IPS-20b (cell line): Measurements from ENCODE around the gene DRAXIN.

ENCODE experiments used
- H3K27ac ChIP-seq: one replicate; pipeline ENCODE4 v1.5.1; 2013; ENCODE audit warnings: low read length
- H3K27me3 ChIP-seq: 2 replicates; pipeline ENCODE4 v1.6.1; 2013; ENCODE audit warnings: mild to moderate bottlenecking, low read length, inconsistent platforms; ENCODE audit not compliant: insufficient read depth
- H3K36me3 ChIP-seq: 2 replicates; pipeline ENCODE4 v1.6.1; 2013; ENCODE audit warnings: low read depth, mild to moderate bottlenecking, inconsistent platforms, low read length, moderate library complexity; ENCODE audit not compliant: insufficient read depth
- H3K4me1 ChIP-seq: 2 replicates; pipeline ENCODE4 v1.6.1; 2013; ENCODE audit warnings: mild to moderate bottlenecking, control low read depth, inconsistent platforms, low read length, moderate library complexity; ENCODE audit not compliant: insufficient read depth
- H3K4me3 ChIP-seq: 2 replicates; pipeline ENCODE4 v1.5.1; 2013; ENCODE audit warnings: mild to moderate bottlenecking, low read length, inconsistent platforms
- H3K9ac ChIP-seq: 2 replicates; pipeline ENCODE4 v1.6.1; 2013; ENCODE audit warnings: low read depth, mild to moderate bottlenecking, inconsistent platforms, low read length, moderate library complexity
- H3K9me3 ChIP-seq: 2 replicates; pipeline ENCODE4 v1.6.1; 2013; ENCODE audit warnings: mild to moderate bottlenecking, low read depth, low read length, inconsistent platforms; ENCODE audit not compliant: insufficient read depth

Gene DRAXIN

GRCh38 chr1:11720525-11720924 lies 29.0 kb downstream of the DRAXIN start:
- H3K9ac ChIP-seq = no peak overlapping the region
- peaks cover 16% of the 10 kb centered on the region for H3K36me3 ChIP-seq
- H3K4me3 ChIP-seq = no peak overlapping the region
- no peak overlapping the region for H3K27ac ChIP-seq
- no peaks in the 10 kb centered on the region for H3K27me3 ChIP-seq
- peaks cover 4% of the 10 kb centered on the region for H3K4me1 ChIP-seq
- H3K9me3 ChIP-seq = no peaks in the 10 kb centered on the region

- no peak overlapping the region for H3K27ac ChIP-seq
- H3K4me1 ChIP-seq = peaks cover 8% of the 10 kb centered on the region
- H3K9ac ChIP-seq = no peak overlapping the region
- no peaks in the 10 kb centered on the region for H3K27me3 ChIP-seq
- H3K36me3 ChIP-seq = peaks cover 12% of the 10 kb centered on the region
- H3K4me3 ChIP-seq = no peak overlapping the region
- no peaks in the 10 kb centered on the region for H3K9me3 ChIP-seq
These were observed 29.8 kb downstream of the DRAXIN start for GRCh38 chr1:11721311-11721710.

- peaks cover 8% of the 10 kb centered on the region for H3K4me1 ChIP-seq
- no peak overlapping the region for H3K4me3 ChIP-seq
- no peaks in the 10 kb centered on the region for H3K27me3 ChIP-seq
- H3K36me3 ChIP-seq = peaks cover 11% of the 10 kb centered on the region
- no peaks in the 10 kb centered on the region for H3K9me3 ChIP-seq
- no peak overlapping the region for H3K27ac ChIP-seq
- no peak overlapping the region for H3K9ac ChIP-seq
These were observed 31.0 kb downstream of the DRAXIN start for GRCh38 chr1:11722538-11722937.

GRCh38 chr1:11725616-11726015 lies 34.1 kb downstream of the DRAXIN start:
- H3K27ac ChIP-seq = no peak overlapping the region
- no peaks in the 10 kb centered on the region for H3K9me3 ChIP-seq
- H3K36me3 ChIP-seq = peaks cover 6% of the 10 kb centered on the region
- H3K27me3 ChIP-seq = no peaks in the 10 kb centered on the region
- no peak overlapping the region for H3K4me3 ChIP-seq
- H3K4me1 ChIP-seq = peaks cover 15% of the 10 kb centered on the region
- peak overlapping the region; percentile 16; the same call in 1 of the 2 replicates for H3K9ac ChIP-seq

- no peak overlapping the region for H3K9ac ChIP-seq
- H3K9me3 ChIP-seq = no peaks in the 10 kb centered on the region
- no peaks in the 10 kb centered on the region for H3K27me3 ChIP-seq
- H3K4me3 ChIP-seq = no peak overlapping the region
- peaks cover 22% of the 10 kb centered on the region for H3K4me1 ChIP-seq
- no peak overlapping the region for H3K27ac ChIP-seq
- no peaks in the 10 kb centered on the region for H3K36me3 ChIP-seq
These were observed 35.6 kb downstream of the DRAXIN start for GRCh38 chr1:11727119-11727518.

GRCh38 chr1:11728126-11728806 lies 36.8 kb downstream of the DRAXIN start:
- Histone ChIP-seq H3K4me3 (no peak overlapping the region), H3K4me1 (peaks cover 22% of the 10 kb centered on the region), H3K27ac (no peak overlapping the region), H3K9ac (no peak overlapping the region), H3K36me3 (no peaks in the 10 kb centered on the region), H3K9me3 (no peaks in the 10 kb centered on the region), H3K27me3 (no peaks in the 10 kb centered on the region)

- Histone ChIP-seq H3K9me3 (no peaks in the 10 kb centered on the region), H3K27ac (no peak overlapping the region), H3K4me1 (peaks cover 22% of the 10 kb centered on the region), H3K4me3 (no peak overlapping the region), H3K9ac (no peak overlapping the region), H3K36me3 (no peaks in the 10 kb centered on the region), H3K27me3 (no peaks in the 10 kb centered on the region)
These were observed 37.6 kb downstream of the DRAXIN start for GRCh38 chr1:11729155-11729497.

- H3K9ac ChIP-seq = no peak overlapping the region
- no peaks in the 10 kb centered on the region for H3K36me3 ChIP-seq
- H3K4me1 ChIP-seq = peaks cover 22% of the 10 kb centered on the region
- no peak overlapping the region for H3K27ac ChIP-seq
- H3K4me3 ChIP-seq = no peak overlapping the region
- no peaks in the 10 kb centered on the region for H3K27me3 ChIP-seq
- no peaks in the 10 kb centered on the region for H3K9me3 ChIP-seq
These were observed 38.3 kb downstream of the DRAXIN start for GRCh38 chr1:11729498-11730428.

- Histone ChIP-seq H3K4me3 (no peak overlapping the region), H3K27me3 (no peaks in the 10 kb centered on the region), H3K36me3 (no peaks in the 10 kb centered on the region), H3K9ac (no peak overlapping the region), H3K4me1 (peaks cover 19% of the 10 kb centered on the region), H3K27ac (no peak overlapping the region), H3K9me3 (no peaks in the 10 kb centered on the region)
These were observed 39.0 kb downstream of the DRAXIN start for GRCh38 chr1:11730429-11730891.

GRCh38 chr1:11731691-11732283 lies 40.3 kb downstream of the DRAXIN start:
- Histone ChIP-seq H3K9ac (peak overlapping the region; percentile 30; the same call in 1 of the 2 replicates), H3K4me3 (peak overlapping the region; percentile 51), H3K27ac (no peak overlapping the region)

GRCh38 chr1:11733306-11733705 lies 41.8 kb downstream of the DRAXIN start:
- no peaks in the 10 kb centered on the region for H3K36me3 ChIP-seq
- H3K4me3 ChIP-seq = no peak overlapping the region
- no peak overlapping the region for H3K27ac ChIP-seq
- no peaks in the 10 kb centered on the region for H3K9me3 ChIP-seq
- no peaks in the 10 kb centered on the region for H3K27me3 ChIP-seq
- H3K4me1 ChIP-seq = peaks cover 26% of the 10 kb centered on the region
- H3K9ac ChIP-seq = no peak overlapping the region

More at GRCh38 chr1:11731691-11732283, 40.3 kb downstream of the DRAXIN start:
- H3K27me3 ChIP-seq = no peaks in the 10 kb centered on the region
- no peaks in the 10 kb centered on the region for H3K9me3 ChIP-seq
- H3K4me1 ChIP-seq = peaks cover 14% of the 10 kb centered on the region
- no peaks in the 10 kb centered on the region for H3K36me3 ChIP-seq
